ENCODE measurements around the gene MXI1.

GRCh38 chr10:110327262-110327914 is 120.0 kb downstream of the MXI1 start:
- TF ChIP-seq, protein P1, sequence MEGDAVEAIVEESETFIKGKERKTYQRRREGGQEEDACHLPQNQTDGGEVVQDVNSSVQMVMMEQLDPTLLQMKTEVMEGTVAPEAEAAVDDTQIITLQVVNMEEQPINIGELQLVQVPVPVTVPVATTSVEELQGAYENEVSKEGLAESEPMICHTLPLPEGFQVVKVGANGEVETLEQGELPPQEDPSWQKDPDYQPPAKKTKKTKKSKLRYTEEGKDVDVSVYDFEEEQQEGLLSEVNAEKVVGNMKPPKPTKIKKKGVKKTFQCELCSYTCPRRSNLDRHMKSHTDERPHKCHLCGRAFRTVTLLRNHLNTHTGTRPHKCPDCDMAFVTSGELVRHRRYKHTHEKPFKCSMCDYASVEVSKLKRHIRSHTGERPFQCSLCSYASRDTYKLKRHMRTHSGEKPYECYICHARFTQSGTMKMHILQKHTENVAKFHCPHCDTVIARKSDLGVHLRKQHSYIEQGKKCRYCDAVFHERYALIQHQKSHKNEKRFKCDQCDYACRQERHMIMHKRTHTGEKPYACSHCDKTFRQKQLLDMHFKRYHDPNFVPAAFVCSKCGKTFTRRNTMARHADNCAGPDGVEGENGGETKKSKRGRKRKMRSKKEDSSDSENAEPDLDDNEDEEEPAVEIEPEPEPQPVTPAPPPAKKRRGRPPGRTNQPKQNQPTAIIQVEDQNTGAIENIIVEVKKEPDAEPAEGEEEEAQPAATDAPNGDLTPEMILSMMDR (IDR thresholded peaks at IDR 0.05): peak in 3 of 6 experiments; percentile 39 to 44 (median 42)
- no peak for TF ChIP-seq POLR2A (IDR thresholded peaks at IDR 0.05)
